BJ (cell line): ENCODE results near the gene ATXN1. TPM values are rescaled to one million over a fixed set of nuclear protein-coding genes. Genes with fewer than 3 reads are reported as not detected.

Source experiments
- CTCF ChIA-PET: fragments of 350-600 bp; formaldehyde crosslinking; extraction: SDS; loops from one replicate; lab custom pipeline; 2021; ENCODE audit warnings: antibody characterized with exemption, inconsistent platforms; lab: Yijun Ruan, JAX
- POLR2A ChIA-PET: fragments of 300-600 bp; sonication (Branson Sonifier 250); formaldehyde crosslinking; extraction: SDS; loops from one replicate; lab custom pipeline; 2021; ENCODE audit warnings: antibody characterized with exemption; lab: Charles Lee
- DNase-seq: peaks from one replicate; pipeline ENCODE4 v3.0.0-alpha.2; 2011; ENCODE audit warnings: low read depth
- H3K27me3 ChIP-seq: 2 replicates; pipeline ENCODE4 v1.6.0; 2011; ENCODE audit warnings: low read length; ENCODE audit not compliant: control insufficient read depth, insufficient read depth
- H3K36me3 ChIP-seq: 2 replicates; pipeline ENCODE4 v1.5.1; 2011; ENCODE audit warnings: low read length; ENCODE audit not compliant: control insufficient read depth, insufficient read depth
- H3K4me3 ChIP-seq: 2 replicates; pipeline ENCODE4 v1.5.1; 2011; ENCODE audit warnings: low read depth, mild to moderate bottlenecking, control low read depth, low read length
- polyA plus RNA-seq: library from polyadenylated mRNA; depleted of rRNA; stranded (reverse); fragments of >200 nt; gene quantifications from 2 replicates; pipeline ENCODE4 v1.2.3, GENCODE V29; 2011
- TF ChIP-seq, protein P1 (sequence below): IDR thresholded peaks from 2 replicates; pipeline ENCODE4 v1.5.1; 2011; ENCODE audit warnings: low read depth, mild to moderate bottlenecking, control low read depth, inconsistent platforms, low read length, moderate library complexity; ENCODE audit not compliant: insufficient read depth

ATXN1 gene
- polyA plus RNA-seq, 1 experiment: 60.2 TPM

- DNase-seq: no peak
- TF ChIP-seq, protein P1, sequence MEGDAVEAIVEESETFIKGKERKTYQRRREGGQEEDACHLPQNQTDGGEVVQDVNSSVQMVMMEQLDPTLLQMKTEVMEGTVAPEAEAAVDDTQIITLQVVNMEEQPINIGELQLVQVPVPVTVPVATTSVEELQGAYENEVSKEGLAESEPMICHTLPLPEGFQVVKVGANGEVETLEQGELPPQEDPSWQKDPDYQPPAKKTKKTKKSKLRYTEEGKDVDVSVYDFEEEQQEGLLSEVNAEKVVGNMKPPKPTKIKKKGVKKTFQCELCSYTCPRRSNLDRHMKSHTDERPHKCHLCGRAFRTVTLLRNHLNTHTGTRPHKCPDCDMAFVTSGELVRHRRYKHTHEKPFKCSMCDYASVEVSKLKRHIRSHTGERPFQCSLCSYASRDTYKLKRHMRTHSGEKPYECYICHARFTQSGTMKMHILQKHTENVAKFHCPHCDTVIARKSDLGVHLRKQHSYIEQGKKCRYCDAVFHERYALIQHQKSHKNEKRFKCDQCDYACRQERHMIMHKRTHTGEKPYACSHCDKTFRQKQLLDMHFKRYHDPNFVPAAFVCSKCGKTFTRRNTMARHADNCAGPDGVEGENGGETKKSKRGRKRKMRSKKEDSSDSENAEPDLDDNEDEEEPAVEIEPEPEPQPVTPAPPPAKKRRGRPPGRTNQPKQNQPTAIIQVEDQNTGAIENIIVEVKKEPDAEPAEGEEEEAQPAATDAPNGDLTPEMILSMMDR: no peak
- ChIA-PET POLR2A (no interaction called here), CTCF (interaction anchor here (0.6 to 2.2 kb wide), 4 partner anchors 8 to 604 kb away, joined by 3 to 8 read pairs (median 4); no protein-coding TSS in a partner anchor)
- Histone ChIP-seq H3K27me3 (no peaks in the 10 kb centered on the region), H3K36me3 (no peaks in the 10 kb centered on the region), H3K4me3 (no peak overlapping the region)
Measured at GRCh38 chr6:16503970-16504415, 257.3 kb downstream of the ATXN1 start.

DNA sequence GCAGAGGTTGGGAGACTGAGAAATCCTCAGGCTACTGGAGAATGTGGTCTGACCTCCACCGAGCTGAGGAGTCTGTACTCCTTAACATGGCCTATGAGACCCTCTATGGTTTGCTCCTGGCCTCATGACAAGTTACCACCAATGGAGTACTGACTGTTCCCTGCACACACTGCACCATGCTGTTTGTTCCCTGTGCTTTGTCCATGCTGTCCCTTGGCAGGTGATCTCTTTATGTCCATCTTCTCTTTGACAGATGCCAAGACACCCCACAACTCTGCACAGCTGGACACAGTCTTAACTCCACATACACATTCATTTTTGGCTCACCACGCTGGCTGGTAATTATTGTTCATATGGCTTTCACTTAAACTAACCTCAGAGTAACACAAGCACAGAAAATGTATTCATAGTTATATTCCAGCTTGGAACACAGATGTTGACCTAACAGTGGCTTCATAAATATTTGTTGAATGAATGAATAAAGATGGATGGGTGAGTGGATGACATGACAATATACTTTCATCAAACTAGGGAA lies 258.0 kb downstream of the ATXN1 start:
- TF ChIP-seq, protein P1: no peak
- Histone ChIP-seq H3K4me3 (no peak overlapping the region), H3K27me3 (no peaks in the 10 kb centered on the region), H3K36me3 (no peaks in the 10 kb centered on the region)
- DNase-seq: no peak
- ChIA-PET CTCF (interaction anchor here (0.6 to 1.1 kb wide), 2 partner anchors 9 to 605 kb away, joined by 3 read pairs; no protein-coding TSS in a partner anchor), POLR2A (no interaction called here)

- DNase-seq: no peak
- TF ChIP-seq, protein P1: no peak
- ChIA-PET POLR2A (no interaction called here), CTCF (interaction anchor here (1.5 kb wide), 1 partner anchor 12 kb away, joined by 5 read pairs; no protein-coding TSS in a partner anchor)
- Histone ChIP-seq H3K4me3 (no peak overlapping the region), H3K27me3 (no peaks in the 10 kb centered on the region), H3K36me3 (peaks cover 2% of the 10 kb centered on the region; the same call in 1 of the 2 replicates)
Measured at GRCh38 chr6:16498957-16499356, 262.3 kb downstream of the ATXN1 start.

GRCh38 chr6:16498237-16498636 lies 263.0 kb downstream of the ATXN1 start:
- TF ChIP-seq, protein P1: no peak
- no peak for DNase-seq
- peaks cover 2% of the 10 kb centered on the region; the same call in 1 of the 2 replicates for H3K36me3 ChIP-seq
- H3K4me3 ChIP-seq: no peak overlapping the region
- POLR2A ChIA-PET: no interaction called here
- CTCF ChIA-PET: interaction anchor here (1.5 kb wide), 1 partner anchor 13 kb away, joined by 5 read pairs; no protein-coding TSS in a partner anchor
- H3K27me3 ChIP-seq: no peaks in the 10 kb centered on the region

DNA sequence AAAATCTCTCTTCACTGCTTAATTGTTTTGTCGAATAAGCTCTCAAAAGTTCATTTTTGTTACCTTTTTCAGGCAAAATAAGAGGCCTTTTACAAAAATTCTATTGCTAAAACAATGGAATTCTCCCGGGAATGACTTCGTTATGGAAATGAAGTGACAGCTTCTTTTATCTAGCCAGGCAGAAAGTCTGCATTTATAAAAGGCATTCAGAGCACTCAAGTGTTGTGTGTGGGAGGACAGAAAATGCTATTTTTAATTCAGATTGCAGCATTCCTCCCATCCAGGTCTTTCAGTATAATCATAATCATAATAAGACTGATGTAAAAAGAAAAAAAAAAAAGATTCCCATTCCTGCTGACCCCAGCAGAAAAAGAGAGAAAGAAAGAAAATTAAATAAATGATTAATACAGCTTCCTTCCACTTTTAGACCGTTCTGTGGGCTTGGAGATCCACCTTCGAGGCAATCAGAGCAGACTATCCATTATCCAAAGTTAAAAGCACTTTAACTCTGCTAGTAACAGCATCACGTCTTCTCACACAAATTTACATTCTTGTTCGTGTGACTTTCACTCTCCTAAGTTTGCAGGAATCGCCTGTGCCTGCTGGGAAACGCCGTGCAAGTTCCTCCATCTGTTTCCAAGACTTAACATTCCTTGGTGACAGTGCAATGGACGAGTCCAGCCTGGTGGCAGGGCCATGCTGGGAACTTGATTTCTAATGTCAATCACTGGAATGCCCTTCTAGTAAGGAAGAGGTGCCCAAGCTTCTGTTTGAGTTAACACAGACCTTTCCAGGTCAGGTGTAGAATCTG lies 264.1 kb downstream of the ATXN1 start:
- CTCF ChIA-PET: interaction anchor here (0.6 kb wide), 1 partner anchor 178 kb away, joined by 4 read pairs; no protein-coding TSS in a partner anchor
- DNase-seq: no peak
- TF ChIP-seq, protein P1: no peak
- Histone ChIP-seq H3K4me3 (no peak overlapping the region), H3K27me3 (no peaks in the 10 kb centered on the region), H3K36me3 (peaks cover 2% of the 10 kb centered on the region; the same call in 1 of the 2 replicates)
- POLR2A ChIA-PET: no interaction called here
